ENCODE data around the gene SEMA4C. TPM values are rescaled to one million over a fixed set of nuclear protein-coding genes. Genes with fewer than 3 reads are reported as not detected.

The SEMA4C gene
- total and polyA plus RNA-seq, 9 of the 15 experiments (the other 6 are each of a cell fraction or from before 2014, with no cell fraction given) = 0.32 to 59.7 (median 23.9) TPM

- TF ChIP-seq CTCFL (IDR thresholded peaks at IDR 0.05; ENCODE audit: borderline replicate concordance, insufficient read depth, low read depth, low read length, poor library complexity, severe bottlenecking) (no peak), TGIF2 (CRISPR knock-in tag; IDR thresholded peaks at IDR 0.05) (no peak), ZNF175 (CRISPR knock-in tag; IDR thresholded peaks at IDR 0.05; ENCODE audit: low read depth) (no peak), RBM39 (optimal IDR thresholded peaks at IDR 0.05; ENCODE audit: low read depth, low read length) (peak; percentile 7), ATF2 (CRISPR knock-in tag; IDR thresholded peaks at IDR 0.05) (no peak), GTF3C2 (IDR thresholded peaks at IDR 0.05; ENCODE audit: borderline replicate concordance, extremely low read depth, insufficient read length) (no peak), POLR3G (IDR thresholded peaks at IDR 0.05; ENCODE audit: extremely low read depth, insufficient read length, insufficient replicate concordance) (no peak), KAT7 (CRISPR knock-in tag; IDR thresholded peaks at IDR 0.05; ENCODE audit: borderline replicate concordance) (peak; percentile 80; the same call in 1 of the 2 replicates), REST (IDR thresholded peaks at IDR 0.05; ENCODE audit: borderline replicate concordance) (no peak), REST (CRISPR knock-in tag; IDR thresholded peaks at IDR 0.05; ENCODE audit: low read depth) (peak; percentile 43; the same call in 1 of the 2 replicates)
These were observed 6.6 kb upstream of the SEMA4C start (continued) for GRCh38 chr2:96876269-96877041.
